Activated naive CD4-positive, alpha-beta T cell treated with anti-CD3 and anti-CD28 coated beads, Interleukin-2, amount 10 ng/mL, durations not matched to agents 7 days and 5 days (primary cell): ENCODE data around the gene KLF11.

Source experiments
- CTCF ChIA-PET: fragments of 350-600 bp; sonication (Branson Sonifier 250); formaldehyde crosslinking; loops from one replicate; lab custom pipeline; 2021; ENCODE audit warnings: antibody characterized with exemption; lab: Charles Lee
- DNase-seq: peaks from one replicate; pipeline ENCODE4 v3.0.0-alpha.2; 2020
- H3K27ac Mint-ChIP-seq: one replicate; pipeline ENCODE4 v1.8.0; 2021; ENCODE audit warnings: mild to moderate bottlenecking, moderate library complexity, mixed read lengths
- H3K27me3 Mint-ChIP-seq: one replicate; pipeline ENCODE4 v1.8.0; 2021; ENCODE audit warnings: mild to moderate bottlenecking, mixed read lengths
- H3K36me3 Mint-ChIP-seq: one replicate; pipeline ENCODE4 v1.8.0; 2021; ENCODE audit warnings: mixed read lengths
- H3K4me1 Mint-ChIP-seq: one replicate; pipeline ENCODE4 v1.8.0; 2021; ENCODE audit warnings: mixed read lengths
- H3K4me3 Mint-ChIP-seq: one replicate; pipeline ENCODE4 v1.8.0; 2021; ENCODE audit warnings: mild to moderate bottlenecking, moderate library complexity, mixed read lengths
- H3K9me3 Mint-ChIP-seq: one replicate; pipeline ENCODE4 v1.8.0; 2021; ENCODE audit warnings: mixed read lengths

The KLF11 gene

DNA sequence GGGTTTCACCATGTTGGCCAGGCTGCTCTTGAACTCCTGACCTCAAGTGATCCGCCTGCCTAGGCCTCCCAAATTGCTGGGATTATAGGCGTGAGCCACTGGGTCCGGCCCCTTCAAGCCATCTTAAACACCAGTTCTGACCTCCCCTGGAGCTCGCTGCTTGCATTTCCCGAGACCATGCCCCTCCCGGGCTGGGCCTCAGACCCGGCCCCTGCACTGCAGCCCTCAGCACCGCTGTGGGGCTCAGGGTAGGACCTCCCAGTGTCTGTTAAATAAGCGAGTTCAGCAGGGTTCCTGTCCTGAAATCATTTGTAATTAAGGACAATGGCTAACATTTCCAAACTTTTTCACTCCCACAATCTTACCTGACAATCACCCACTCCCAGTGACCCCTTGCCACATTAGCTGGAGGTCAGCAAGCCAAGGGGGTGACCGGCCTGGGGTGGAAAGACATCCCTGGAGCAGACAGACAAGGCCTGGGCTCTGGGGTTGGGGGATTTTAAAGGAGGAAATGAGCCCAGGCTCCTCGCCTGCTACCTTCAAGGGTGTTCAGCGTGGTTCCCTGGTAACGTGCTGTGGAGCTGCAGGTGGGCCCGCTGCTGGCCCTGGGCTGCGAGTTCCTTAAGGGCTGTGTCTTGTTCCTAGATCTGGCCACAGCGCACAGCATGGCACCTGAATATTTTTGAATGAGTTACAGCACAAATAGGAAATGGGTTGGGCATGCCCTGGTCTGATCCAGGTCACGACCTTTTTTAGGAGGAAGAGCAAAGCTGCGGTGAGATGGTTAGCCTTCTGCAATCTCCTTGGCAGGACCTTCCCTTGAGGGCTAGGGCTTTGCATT, 21.8 kb downstream of the KLF11 start:
- H3K9me3 Mint-ChIP-seq = peaks cover 4% of the 10 kb centered on the region
- CTCF ChIA-PET = no interaction called here
- no peak for DNase-seq
- H3K27me3 Mint-ChIP-seq = peaks cover 48% of the 10 kb centered on the region
- no peak overlapping the region for H3K4me3 Mint-ChIP-seq
- no peak overlapping the region for H3K27ac Mint-ChIP-seq
- H3K36me3 Mint-ChIP-seq = no peaks in the 10 kb centered on the region
- peaks cover 8% of the 10 kb centered on the region for H3K4me1 Mint-ChIP-seq

DNA sequence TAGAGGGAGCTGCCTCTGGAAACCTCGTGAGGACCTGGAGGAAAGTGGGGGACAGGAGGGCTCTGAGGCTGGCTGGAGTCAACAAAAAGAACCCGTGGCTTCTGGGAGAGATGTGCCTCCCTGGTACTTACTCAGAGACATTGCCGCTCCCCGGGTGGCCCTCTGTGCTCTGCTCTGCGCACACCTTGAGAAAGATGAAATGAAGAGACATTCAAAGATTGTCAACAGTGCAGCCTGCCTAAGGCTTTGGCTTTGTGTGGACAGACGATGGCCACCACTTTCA, 22.4 kb downstream of the KLF11 start:
- peaks cover 44% of the 10 kb centered on the region for H3K27me3 Mint-ChIP-seq
- CTCF ChIA-PET = no interaction called here

DNA sequence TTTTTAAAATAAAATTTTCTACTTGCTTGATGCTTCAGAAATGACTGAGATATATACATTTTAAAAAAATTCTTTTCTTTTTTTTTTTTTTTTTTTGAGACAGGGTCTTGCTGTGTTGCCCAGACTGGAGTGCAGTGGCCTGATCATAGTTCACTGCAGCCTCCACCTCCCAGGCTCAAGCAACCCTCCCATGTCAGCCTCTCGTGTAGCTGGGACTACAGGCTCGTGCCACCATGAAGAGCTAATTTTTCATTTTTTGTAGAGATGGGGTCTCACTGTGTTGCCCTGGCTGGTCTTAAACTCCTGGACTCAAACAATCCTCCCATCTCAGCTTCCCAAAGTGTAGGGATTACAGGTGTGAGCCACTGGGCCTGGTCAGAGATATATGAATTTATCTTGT, 24.0 kb downstream of the KLF11 start:
- DNase-seq = no peak
- Mint-ChIP-seq H3K9me3 (peaks cover 4% of the 10 kb centered on the region), H3K36me3 (no peaks in the 10 kb centered on the region)

More for the DNA sequence above, 22.4 kb downstream of the KLF11 start:
- Mint-ChIP-seq H3K27ac (no peak overlapping the region), H3K4me3 (no peak overlapping the region), H3K4me1 (peaks cover 8% of the 10 kb centered on the region), H3K36me3 (no peaks in the 10 kb centered on the region), H3K9me3 (peaks cover 4% of the 10 kb centered on the region)
- DNase-seq = no peak

DNA sequence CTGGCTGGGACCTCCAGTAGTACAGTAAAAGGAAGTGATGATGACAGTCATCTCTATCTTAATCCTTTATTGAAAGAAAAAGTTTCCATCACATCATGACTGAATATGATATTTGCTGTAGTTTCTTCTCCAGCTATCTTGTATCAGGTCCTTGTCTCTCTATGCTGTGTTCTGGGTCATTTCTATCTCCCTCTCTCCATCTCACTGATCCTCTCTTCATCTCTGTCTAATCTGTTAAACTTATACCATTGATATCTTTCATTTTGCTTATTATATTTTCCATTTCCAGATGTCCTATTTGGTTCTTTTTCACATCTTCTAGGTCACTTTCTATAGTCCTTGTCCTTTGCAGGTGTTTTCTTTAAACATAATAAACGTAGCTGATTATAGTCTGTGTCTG, 24.5 kb downstream of the KLF11 start:
- CTCF ChIA-PET = interaction anchor here (0.7 to 1.4 kb wide), 7 partner anchors 11 to 363 kb away, joined by 3 to 5 read pairs (median 3); no protein-coding TSS in a partner anchor
- Mint-ChIP-seq H3K4me1 (peaks cover 11% of the 10 kb centered on the region), H3K36me3 (no peaks in the 10 kb centered on the region), H3K9me3 (peaks cover 4% of the 10 kb centered on the region), H3K4me3 (no peak overlapping the region), H3K27ac (no peak overlapping the region), H3K27me3 (peaks cover 41% of the 10 kb centered on the region)
- no peak for DNase-seq

More for the DNA sequence above, 24.0 kb downstream of the KLF11 start:
- Mint-ChIP-seq H3K4me1 (peaks cover 8% of the 10 kb centered on the region), H3K4me3 (no peak overlapping the region), H3K27me3 (peaks cover 41% of the 10 kb centered on the region), H3K27ac (no peak overlapping the region)
- CTCF ChIA-PET = interaction anchor here (0.7 to 0.8 kb wide), 2 partner anchors 252 to 364 kb away, joined by 3 read pairs; no protein-coding TSS in a partner anchor

DNA sequence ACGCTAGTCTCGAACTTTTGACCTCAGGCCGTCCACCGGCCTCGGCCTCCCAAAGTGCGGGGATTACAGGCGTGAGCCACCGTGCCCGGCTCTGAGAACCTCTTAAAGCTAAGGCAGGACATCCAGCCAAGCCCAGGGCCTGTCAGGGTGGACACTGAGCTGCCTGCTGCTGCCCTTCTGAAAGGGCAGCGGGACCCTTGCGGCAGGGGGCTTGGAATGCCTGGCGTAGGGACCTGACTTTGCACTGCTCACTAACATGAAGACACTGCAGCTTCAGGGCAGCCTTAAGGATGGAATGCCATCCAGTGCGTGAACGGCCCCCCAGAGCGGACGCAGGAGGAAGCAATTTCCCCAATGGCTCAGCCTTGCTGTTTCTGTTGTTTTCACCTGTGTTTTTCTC, 27.8 kb downstream of the KLF11 start:
- Mint-ChIP-seq H3K9me3 (peaks cover 4% of the 10 kb centered on the region), H3K27me3 (peaks cover 58% of the 10 kb centered on the region)
- CTCF ChIA-PET = interaction anchor here (0.6 to 5.9 kb wide), 13 partner anchors 13 to 364 kb away, joined by 3 to 83 read pairs (median 20); partner anchors contain the start of genes RRM2 and TAF1B

DNA sequence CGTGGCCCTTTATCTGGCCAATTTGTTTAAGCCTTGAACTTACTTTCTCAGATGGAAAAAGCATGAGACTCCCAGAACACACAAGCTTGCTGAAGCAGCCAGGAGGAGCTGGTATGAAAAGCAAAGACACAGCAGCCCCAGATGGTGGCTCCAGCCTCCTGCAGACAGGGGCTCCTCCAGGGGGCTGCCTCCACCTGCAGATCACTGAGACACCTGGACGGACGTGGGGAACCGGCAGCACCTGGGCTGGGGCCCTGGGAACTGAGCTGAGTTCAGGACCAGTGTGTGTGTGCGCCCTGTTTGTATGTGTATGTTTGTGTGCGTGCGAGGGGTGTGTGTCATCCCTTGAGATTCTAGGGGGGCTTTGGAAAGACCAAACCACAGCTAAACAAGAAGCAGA, 28.2 kb downstream of the KLF11 start:
- DNase-seq = no peak
- CTCF ChIA-PET = interaction anchor here (0.6 to 5.9 kb wide), 22 partner anchors 9 to 363 kb away, joined by 3 to 83 read pairs (median 6); partner anchors contain the start of genes RRM2 and TAF1B
- H3K4me1 Mint-ChIP-seq = peaks cover 6% of the 10 kb centered on the region
- H3K4me3 Mint-ChIP-seq = no peak overlapping the region
- H3K27ac Mint-ChIP-seq = no peak overlapping the region
- peaks cover 59% of the 10 kb centered on the region for H3K27me3 Mint-ChIP-seq
- H3K36me3 Mint-ChIP-seq = no peaks in the 10 kb centered on the region
- peaks cover 4% of the 10 kb centered on the region for H3K9me3 Mint-ChIP-seq

More for the DNA sequence above, 27.8 kb downstream of the KLF11 start:
- Mint-ChIP-seq H3K36me3 (no peaks in the 10 kb centered on the region), H3K27ac (no peak overlapping the region), H3K4me3 (no peak overlapping the region), H3K4me1 (peaks cover 6% of the 10 kb centered on the region)
- DNase-seq = no peak

DNA sequence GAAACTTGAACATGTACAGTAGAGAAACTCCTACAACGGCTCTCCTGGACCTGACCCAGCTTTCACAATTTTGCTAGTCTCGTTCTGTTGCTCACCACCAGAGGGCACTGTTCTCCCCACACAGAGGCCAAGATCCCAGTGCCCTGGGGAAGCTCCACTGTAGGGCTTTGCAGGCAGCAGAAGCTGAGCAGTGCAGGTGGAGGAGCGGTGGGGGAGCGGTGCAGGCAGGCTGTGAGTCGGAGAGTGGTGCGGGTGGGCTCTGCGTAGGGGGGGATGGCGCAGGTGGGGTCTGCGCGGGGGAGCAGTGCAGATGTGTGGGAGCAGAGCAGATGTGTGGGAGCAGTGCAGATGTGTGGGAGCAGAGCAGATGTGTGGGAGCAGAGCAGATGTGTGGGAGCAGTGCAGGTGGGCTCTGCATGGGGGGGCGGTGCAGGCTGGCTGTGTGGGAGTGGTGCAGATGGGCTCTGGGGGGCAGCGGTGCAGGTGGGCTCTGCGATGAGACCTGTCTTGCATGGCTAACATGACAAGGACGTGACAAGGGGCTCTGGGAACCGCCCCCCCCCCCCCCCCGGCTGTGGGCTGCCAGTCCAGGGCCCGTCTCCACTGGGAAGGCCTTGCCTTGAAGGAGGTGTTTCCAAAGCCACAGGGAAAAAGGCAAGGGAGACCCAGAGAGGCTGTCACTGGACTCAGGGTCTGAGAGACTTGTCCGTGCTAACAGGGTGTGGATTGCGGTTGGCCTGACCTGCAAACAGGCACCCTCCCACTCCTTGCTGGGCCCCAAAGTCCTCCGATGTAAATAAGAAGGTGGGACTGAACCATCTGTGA, 29.5 kb downstream of the KLF11 start:
- peak; percentile 88 for DNase-seq
- no peak overlapping the region for H3K4me3 Mint-ChIP-seq
- H3K36me3 Mint-ChIP-seq = no peaks in the 10 kb centered on the region
- CTCF ChIA-PET = interaction anchor here (0.5 to 5.9 kb wide), 37 partner anchors 10 to 587 kb away, joined by 3 to 83 read pairs (median 4); partner anchors contain the start of gene RRM2
- peaks cover 6% of the 10 kb centered on the region for H3K4me1 Mint-ChIP-seq
- H3K9me3 Mint-ChIP-seq = peaks cover 1% of the 10 kb centered on the region
- no peak overlapping the region for H3K27ac Mint-ChIP-seq
- H3K27me3 Mint-ChIP-seq = peaks cover 72% of the 10 kb centered on the region

DNA sequence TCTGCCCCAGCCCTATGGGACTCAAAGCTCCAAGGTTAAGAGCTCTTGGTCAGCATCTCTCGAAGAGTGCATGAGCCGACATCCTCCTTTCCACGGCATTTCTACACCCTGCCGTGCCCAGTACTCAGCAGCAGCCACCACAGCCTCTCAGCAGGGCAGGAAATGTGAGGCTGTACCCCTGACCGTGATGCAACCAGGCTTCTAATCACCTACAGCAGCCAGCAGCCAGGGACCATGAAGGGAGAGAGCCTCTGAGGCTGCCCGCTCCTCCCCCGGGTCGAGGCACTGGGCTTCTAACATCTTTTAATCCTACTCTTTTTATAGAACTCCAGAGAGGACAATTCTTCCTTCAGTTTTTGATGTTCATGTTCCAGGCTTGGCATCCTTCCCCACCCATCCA, 30.4 kb downstream of the KLF11 start:
- CTCF ChIA-PET = interaction anchor here (0.9 to 5.9 kb wide), 14 partner anchors 11 to 612 kb away, joined by 3 to 83 read pairs (median 16); partner anchors contain the start of gene RRM2
- Mint-ChIP-seq H3K9me3 (no peaks in the 10 kb centered on the region), H3K36me3 (no peaks in the 10 kb centered on the region), H3K27ac (no peak overlapping the region), H3K4me1 (peaks cover 8% of the 10 kb centered on the region), H3K4me3 (no peak overlapping the region), H3K27me3 (peaks cover 80% of the 10 kb centered on the region)
- DNase-seq = no peak

DNA sequence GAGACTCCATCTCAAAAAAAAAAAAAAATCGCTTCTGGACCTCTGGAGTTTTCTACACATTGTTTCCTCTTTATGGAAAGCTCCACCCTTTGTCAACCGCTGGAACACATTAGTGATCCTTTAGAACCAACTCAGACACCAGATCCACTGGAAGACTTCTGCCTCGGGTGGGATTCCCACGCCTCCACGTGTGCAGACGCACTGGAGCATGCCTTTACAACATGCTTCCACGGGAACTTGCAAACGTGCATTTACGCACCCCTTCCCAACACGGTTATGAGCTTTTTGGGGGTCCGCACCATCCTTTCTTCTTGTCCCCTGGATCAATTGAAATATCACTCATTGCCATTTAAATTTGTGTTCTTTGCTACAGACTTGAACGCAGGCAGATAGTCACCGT, 31.8 kb downstream of the KLF11 start:
- DNase-seq = no peak
- Mint-ChIP-seq H3K27ac (no peak overlapping the region), H3K36me3 (no peaks in the 10 kb centered on the region), H3K27me3 (peaks cover 83% of the 10 kb centered on the region), H3K4me1 (peaks cover 14% of the 10 kb centered on the region), H3K9me3 (no peaks in the 10 kb centered on the region), H3K4me3 (no peak overlapping the region)
- CTCF ChIA-PET = interaction anchor here (0.7 to 5.9 kb wide), 6 partner anchors 16 to 611 kb away, joined by 3 to 83 read pairs (median 50); no protein-coding TSS in a partner anchor

DNA sequence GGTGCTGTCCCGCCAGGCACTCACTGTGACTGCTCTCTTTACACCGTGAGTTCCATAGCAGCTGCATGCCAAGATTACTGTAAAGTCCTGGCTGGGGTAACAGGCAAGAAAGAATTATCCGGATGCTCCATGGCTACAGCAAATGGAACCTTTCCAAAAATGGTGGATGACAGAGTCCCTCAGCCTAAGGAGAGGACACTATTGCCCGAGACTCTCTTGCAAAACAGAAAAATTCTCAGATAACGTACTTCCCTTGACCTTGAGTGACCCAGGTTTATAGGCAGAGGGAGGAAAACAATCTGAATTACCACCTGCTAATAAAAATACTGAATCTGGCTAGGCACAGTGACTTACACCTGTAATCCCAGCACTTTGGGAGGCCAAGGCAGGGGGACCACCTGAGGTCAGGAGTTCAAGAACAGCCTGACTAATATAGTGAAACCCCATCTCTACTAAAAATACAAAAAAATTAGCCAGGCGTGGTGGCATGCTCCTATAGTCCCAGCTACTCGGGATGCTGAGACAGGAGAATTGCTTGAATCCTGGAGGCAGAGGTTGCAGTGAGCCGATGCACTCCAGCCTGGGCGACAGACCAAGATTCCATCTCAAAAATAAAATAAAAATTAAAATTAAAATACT, 32.3 kb downstream of the KLF11 start:
- Mint-ChIP-seq H3K36me3 (no peaks in the 10 kb centered on the region), H3K9me3 (no peaks in the 10 kb centered on the region), H3K27me3 (peaks cover 86% of the 10 kb centered on the region), H3K4me3 (no peak overlapping the region), H3K27ac (no peak overlapping the region), H3K4me1 (peaks cover 15% of the 10 kb centered on the region)
- DNase-seq = no peak
- CTCF ChIA-PET = interaction anchor here (1.2 to 5.1 kb wide), 4 partner anchors 15 to 21 kb away, joined by 4 to 83 read pairs (median 29); no protein-coding TSS in a partner anchor

DNA sequence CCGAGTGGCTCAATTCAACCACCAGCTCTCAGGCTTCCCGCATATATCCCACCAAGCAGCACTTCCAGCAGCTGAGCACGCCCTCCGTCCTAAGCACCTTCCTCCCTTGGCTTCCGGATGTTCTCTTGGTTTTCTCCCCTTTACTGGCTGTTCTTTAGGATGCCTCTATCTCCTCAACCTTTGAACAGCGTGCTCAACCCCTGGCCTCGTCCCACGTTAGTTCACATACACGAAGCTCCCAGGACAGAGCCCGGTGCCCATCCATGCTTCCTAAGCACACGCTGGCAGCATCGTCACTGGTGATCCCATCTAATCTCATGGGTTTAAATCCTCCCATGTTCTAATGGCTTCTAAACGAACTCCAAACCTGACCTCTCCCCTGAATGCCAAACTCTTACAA, 33.2 kb downstream of the KLF11 start:
- H3K9me3 Mint-ChIP-seq = no peaks in the 10 kb centered on the region
- H3K27ac Mint-ChIP-seq = no peak overlapping the region

DNA sequence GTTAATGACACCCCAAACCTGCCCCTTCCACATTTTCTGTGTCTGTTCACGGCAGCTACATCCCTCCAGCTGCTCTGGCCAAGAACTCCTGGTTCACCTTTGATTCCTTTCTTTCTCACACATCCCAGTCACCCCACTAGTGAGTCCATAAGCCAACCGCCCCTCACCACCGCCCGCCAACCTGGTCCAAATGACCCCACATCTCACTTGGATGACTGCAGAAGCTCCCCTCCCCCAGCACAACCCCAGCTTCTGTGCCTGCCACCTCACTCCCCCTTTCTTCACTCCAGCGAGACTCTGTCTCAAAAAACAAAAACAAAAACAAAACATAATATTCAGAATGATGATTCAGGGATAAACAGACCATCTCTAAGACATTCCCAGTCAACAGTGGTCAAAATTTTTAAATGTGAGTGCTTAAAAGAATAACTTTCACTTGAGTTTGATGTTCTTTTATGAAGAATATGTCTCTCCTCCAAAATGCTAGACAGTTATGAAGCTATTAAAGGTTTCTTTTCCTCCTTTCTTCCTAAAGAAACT, 33.7 kb downstream of the KLF11 start:
- H3K4me1 Mint-ChIP-seq = peaks cover 23% of the 10 kb centered on the region

More for the DNA sequence above, 33.2 kb downstream of the KLF11 start:
- peaks cover 23% of the 10 kb centered on the region for H3K4me1 Mint-ChIP-seq
- H3K27me3 Mint-ChIP-seq = peaks cover 86% of the 10 kb centered on the region
- no peak for DNase-seq
- H3K36me3 Mint-ChIP-seq = no peaks in the 10 kb centered on the region
- CTCF ChIA-PET = interaction anchor here (1.0 to 1.6 kb wide), 4 partner anchors 16 to 358 kb away, joined by 4 to 10 read pairs (median 8); no protein-coding TSS in a partner anchor
- H3K4me3 Mint-ChIP-seq = no peak overlapping the region

DNA sequence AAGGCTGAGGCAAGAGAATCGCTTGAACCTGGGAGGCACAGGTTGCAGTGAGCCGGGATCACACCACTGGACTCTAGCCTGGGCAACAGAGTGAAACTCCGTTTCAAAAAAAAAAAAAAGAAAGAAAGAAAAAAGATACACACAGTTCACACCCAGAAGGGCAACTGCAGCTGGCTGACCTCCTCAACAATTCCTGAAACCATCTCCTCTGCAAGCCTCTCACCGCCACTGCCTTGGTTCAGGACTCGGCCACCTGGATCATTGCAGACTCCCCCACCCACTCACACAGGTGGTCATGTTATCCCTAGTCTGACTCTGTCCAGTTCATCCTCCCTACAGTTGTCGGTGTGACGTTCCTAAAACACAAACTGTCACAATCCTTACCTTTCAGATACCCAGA, 34.7 kb downstream of the KLF11 start:
- CTCF ChIA-PET = interaction anchor here (1.2 to 2.0 kb wide), 2 partner anchors 19 to 26 kb away, joined by 3 to 9 read pairs; no protein-coding TSS in a partner anchor
- Mint-ChIP-seq H3K4me3 (no peak overlapping the region), H3K36me3 (no peaks in the 10 kb centered on the region), H3K4me1 (peaks cover 19% of the 10 kb centered on the region), H3K27ac (no peak overlapping the region), H3K27me3 (peaks cover 91% of the 10 kb centered on the region), H3K9me3 (no peaks in the 10 kb centered on the region)
- DNase-seq = no peak

More for the DNA sequence above, 33.7 kb downstream of the KLF11 start:
- DNase-seq = no peak
- H3K4me3 Mint-ChIP-seq = no peak overlapping the region
- H3K36me3 Mint-ChIP-seq = no peaks in the 10 kb centered on the region
- CTCF ChIA-PET = interaction anchor here (1.0 to 1.6 kb wide), 4 partner anchors 15 to 358 kb away, joined by 4 to 10 read pairs (median 8); no protein-coding TSS in a partner anchor
- H3K9me3 Mint-ChIP-seq = no peaks in the 10 kb centered on the region
- no peak overlapping the region for H3K27ac Mint-ChIP-seq
- H3K27me3 Mint-ChIP-seq = peaks cover 88% of the 10 kb centered on the region
